Prostate gland (tissue), 2 donors: Measurements from ENCODE around the gene WDR31.

Source experiments
- CTCF ChIP-seq, 4 experiments: fragments of 200-600 bp in 2 of 4; fragments of 450-650 bp in 2 of 4; sonication (generic) in 2 of 4; IDR thresholded peaks; 1 replicate in 3 of 4; 2 replicates in 1 of 4; pipeline ENCODE4 v1.5.1; 2016 to 2019; ENCODE audit warnings: antibody characterized with exemption in 4 of 4, mild to moderate bottlenecking in 2 of 4, moderate library complexity in 2 of 4
- POLR2A ChIP-seq: fragments of 450-650 bp; IDR thresholded peaks from one replicate; pipeline ENCODE4 v1.6.1; 2016; ENCODE audit warnings: antibody characterized with exemption, mild to moderate bottlenecking
- POLR2AphosphoS5 ChIP-seq: sonication (generic); formaldehyde crosslinking; IDR thresholded peaks from one replicate; pipeline ENCODE4 v1.6.1; 2017; ENCODE audit warnings: antibody characterized with exemption

GRCh38 chr9:113360242-113360842 lies 20.3 kb upstream of the WDR31 start:
- TF ChIP-seq CTCF (IDR thresholded peaks at IDR 0.05), result no peak
- no peak for TF ChIP-seq POLR2AphosphoS5
- TF ChIP-seq POLR2A, result no peak
